ENCODE data around the gene REM2.

Gene REM2

GRCh38 chr14:22932146-22932545 is 49.1 kb downstream of the REM2 start:
- no peak overlapping the region for H3K4me3 ChIP-seq
- no peaks in the 10 kb centered on the region for H3K36me3 ChIP-seq
- no peak overlapping the region for H3K27ac ChIP-seq
- peaks cover 0 to 22% (median 15%) of the 10 kb centered on the region in 4 donors for H3K4me1 ChIP-seq
- no peaks in the 10 kb centered on the region for H3K9me3 ChIP-seq
- no peak for TF ChIP-seq CTCF (IDR thresholded peaks at IDR 0.05)
- DNase-seq: peak in 1 of 2 donors; percentile 11
- intact Hi-C loops (cut with DNase I; ENCODE audit: low total_unique reads): no loop called here
- H3K27me3 ChIP-seq: no peaks in the 10 kb centered on the region

- no peak for TF ChIP-seq CTCF (IDR thresholded peaks at IDR 0.05)
- H3K27me3 ChIP-seq: no peaks in the 10 kb centered on the region
- no peaks in the 10 kb centered on the region for H3K36me3 ChIP-seq
- intact Hi-C loops (cut with DNase I; ENCODE audit: low total_unique reads): no loop called here
- H3K4me1 ChIP-seq: peaks cover 0 to 7% (median 2%) of the 10 kb centered on the region in 4 donors
- no peak overlapping the region for H3K27ac ChIP-seq
- H3K4me3 ChIP-seq: no peak overlapping the region
- DNase-seq: no peak
- no peaks in the 10 kb centered on the region for H3K9me3 ChIP-seq
These were observed 52.1 kb downstream of the REM2 start for GRCh38 chr14:22935156-22935555.
